Stomach (tissue), 4 donors: ENCODE data around the gene DNPEP.

Experiments
- CTCF ChIP-seq, 7 experiments: fragments of 450-650 bp in 4 of 7; fragments of 200-600 bp in 3 of 7; sonication (generic) in 3 of 7; IDR thresholded peaks; one replicate each; pipeline ENCODE4 v1.5.1; 2016 to 2019; ENCODE audit warnings: antibody characterized with exemption in 7 of 7, control low read depth in 2 of 7, mild to moderate bottlenecking in 1 of 7
- POLR2A ChIP-seq, 4 donors: fragments of 450-650 bp; IDR thresholded peaks; one replicate each; pipeline ENCODE4 v1.6.1; 2016; ENCODE audit warnings: antibody characterized with exemption in 4 of 4, control low read depth in 2 of 4, mild to moderate bottlenecking in 1 of 4, moderate library complexity in 1 of 4

GRCh38 chr2:219398721-219399363 lies 11.1 kb upstream of the DNPEP start:
- TF ChIP-seq POLR2A (IDR thresholded peaks at IDR 0.05) (no peak), CTCF (IDR thresholded peaks at IDR 0.05) (no peak)
